GM18526 (cell line): ENCODE data around the gene SLC24A3.

ENCODE experiments used
- POLR2A ChIP-seq: IDR thresholded peaks from 3 replicates; pipeline ENCODE4 v1.6.1; 2011; ENCODE audit not compliant: insufficient read length; ENCODE audit errors: extremely low read depth

Gene SLC24A3

GRCh38 chr20:19502169-19502568 lies 289.7 kb downstream of the SLC24A3 start:
- no peak for TF ChIP-seq POLR2A

GRCh38 chr20:19504251-19504650 lies 291.8 kb downstream of the SLC24A3 start:
- TF ChIP-seq POLR2A, result no peak

- TF ChIP-seq POLR2A, result no peak
Observed at GRCh38 chr20:19506021-19506420, 293.6 kb downstream of the SLC24A3 start.

GRCh38 chr20:19508449-19508848 lies 296.0 kb downstream of the SLC24A3 start:
- TF ChIP-seq POLR2A, result no peak

- TF ChIP-seq POLR2A, result no peak
Observed at GRCh38 chr20:19510611-19511010, 298.2 kb downstream of the SLC24A3 start.

GRCh38 chr20:19511931-19512330 lies 299.5 kb downstream of the SLC24A3 start:
- no peak for TF ChIP-seq POLR2A

GRCh38 chr20:19512886-19513677 lies 300.6 kb downstream of the SLC24A3 start:
- no peak for TF ChIP-seq POLR2A

- no peak for TF ChIP-seq POLR2A
Observed at GRCh38 chr20:19515074-19515473, 302.6 kb downstream of the SLC24A3 start.

GRCh38 chr20:19519466-19519865 lies 307.0 kb downstream of the SLC24A3 start:
- no peak for TF ChIP-seq POLR2A

GRCh38 chr20:19520261-19520660 lies 307.8 kb downstream of the SLC24A3 start:
- no peak for TF ChIP-seq POLR2A

- no peak for TF ChIP-seq POLR2A
Observed at GRCh38 chr20:19522071-19522801, 309.8 kb downstream of the SLC24A3 start.

GRCh38 chr20:19522836-19523590 lies 310.6 kb downstream of the SLC24A3 start:
- TF ChIP-seq POLR2A, result no peak

- no peak for TF ChIP-seq POLR2A
Observed at GRCh38 chr20:19524691-19525090, 312.2 kb downstream of the SLC24A3 start.

- TF ChIP-seq POLR2A, result no peak
Observed at GRCh38 chr20:19527509-19527908, 315.1 kb downstream of the SLC24A3 start.

- no peak for TF ChIP-seq POLR2A
Observed at GRCh38 chr20:19528286-19529030, 316.0 kb downstream of the SLC24A3 start.

- TF ChIP-seq POLR2A, result no peak
Observed at GRCh38 chr20:19530006-19530405, 317.6 kb downstream of the SLC24A3 start.

- no peak for TF ChIP-seq POLR2A
Observed at GRCh38 chr20:19531446-19531845, 319.0 kb downstream of the SLC24A3 start.
